NOMO-1 (cell line): ENCODE data around the gene FNDC3B.

ENCODE experiments used
- DNase-seq, 2 experiments: peaks; one replicate each; lab custom pipeline; 2025; ENCODE audit not compliant: unreplicated experiment in 2 of 2; lab: John Stamatoyannopoulos, UW

The FNDC3B gene

GRCh38 chr3:172405914-172406313 is 366.5 kb downstream of the FNDC3B start:
- DNase-seq, result no peak

DNA sequence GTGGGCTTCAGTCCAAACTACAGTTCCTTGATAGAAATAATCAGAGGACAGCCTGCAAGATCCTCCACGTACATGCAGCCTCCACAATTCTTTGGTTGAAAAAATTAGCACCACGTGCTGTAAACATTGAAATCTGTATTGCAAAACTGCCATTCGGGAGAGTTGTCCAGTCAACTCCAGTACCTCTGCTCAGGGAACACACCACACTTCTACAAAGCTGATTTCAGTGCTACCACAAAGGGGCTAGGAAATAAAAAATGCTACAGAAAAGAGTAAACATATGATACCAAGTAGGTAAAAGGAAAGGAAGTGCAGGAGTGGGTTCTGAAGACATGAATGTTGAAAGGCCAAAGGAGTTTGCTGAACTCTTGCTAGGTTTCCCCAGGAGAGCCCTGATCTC is 368.5 kb downstream of the FNDC3B start:
- DNase-seq, result no peak

DNA sequence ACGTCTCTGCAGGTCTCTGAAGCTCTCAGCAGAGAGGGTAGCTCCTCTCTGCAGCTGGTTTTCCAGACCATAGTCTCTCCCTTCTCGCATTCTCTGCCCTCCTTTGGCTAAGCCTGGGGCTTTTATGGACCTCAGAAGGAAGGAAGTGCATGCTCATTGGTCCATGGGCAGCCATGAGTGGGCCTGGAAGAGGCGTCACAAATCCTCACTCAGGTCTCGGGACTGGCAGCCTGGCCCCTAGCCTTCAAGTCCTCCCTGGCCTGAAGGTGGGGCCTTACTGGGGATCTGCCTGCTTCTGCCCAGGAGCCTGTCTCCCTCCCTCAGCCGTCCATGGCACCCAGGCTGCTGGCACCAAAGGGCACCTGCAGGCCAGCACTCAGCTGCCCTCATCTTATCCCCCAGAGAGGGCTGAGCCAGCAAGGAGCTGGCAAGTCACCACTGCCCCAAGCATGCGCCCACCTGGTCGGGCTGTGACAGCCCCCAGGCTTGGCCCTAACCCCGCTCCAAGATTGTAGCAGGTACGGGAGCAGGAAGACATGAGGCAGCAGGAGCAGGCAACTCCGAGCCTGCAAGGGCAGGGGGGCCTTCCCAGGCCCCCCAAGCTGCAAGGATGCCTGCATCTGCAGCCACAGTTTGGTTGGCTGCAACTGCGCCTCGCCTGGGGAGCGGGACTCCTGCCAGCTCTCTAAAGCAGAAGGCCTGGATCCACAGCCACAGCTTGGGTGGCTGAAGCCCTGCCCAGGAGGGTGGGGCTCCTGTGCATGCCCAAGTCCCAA is 371.5 kb downstream of the FNDC3B start:
- DNase-seq, result no peak

DNA sequence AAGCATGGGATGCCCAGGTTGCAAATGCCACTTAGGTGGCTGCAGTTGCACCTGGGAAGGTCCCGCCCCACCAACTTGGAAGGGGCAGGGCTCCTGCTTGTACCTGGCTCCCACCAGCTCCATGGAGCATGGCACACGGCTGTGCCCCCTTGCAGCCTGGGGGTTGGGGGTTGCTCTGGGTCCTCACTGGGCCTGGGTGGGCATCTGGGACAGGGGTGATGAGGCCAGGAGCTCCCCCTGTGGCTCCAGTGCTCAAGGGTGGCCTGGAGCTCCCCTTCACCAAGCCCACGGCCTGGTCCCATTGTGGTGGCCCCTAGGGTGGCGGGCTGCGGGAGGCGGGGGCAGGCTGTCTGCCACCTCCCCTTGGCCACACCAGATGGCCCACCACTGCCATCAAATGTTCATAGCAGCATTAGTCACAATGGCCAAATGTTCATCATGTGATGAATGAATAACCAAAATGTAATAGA is 372.1 kb downstream of the FNDC3B start:
- DNase-seq, result no peak

- DNase-seq, result no peak
These were observed 375.9 kb downstream of the FNDC3B start for GRCh38 chr3:172415323-172415722.

GRCh38 chr3:172437713-172438112 is 398.3 kb downstream of the FNDC3B start:
- no peak for DNase-seq

- DNase-seq, result no peak
These were observed 398.8 kb downstream of the FNDC3B start for GRCh38 chr3:172438186-172438585.

DNA sequence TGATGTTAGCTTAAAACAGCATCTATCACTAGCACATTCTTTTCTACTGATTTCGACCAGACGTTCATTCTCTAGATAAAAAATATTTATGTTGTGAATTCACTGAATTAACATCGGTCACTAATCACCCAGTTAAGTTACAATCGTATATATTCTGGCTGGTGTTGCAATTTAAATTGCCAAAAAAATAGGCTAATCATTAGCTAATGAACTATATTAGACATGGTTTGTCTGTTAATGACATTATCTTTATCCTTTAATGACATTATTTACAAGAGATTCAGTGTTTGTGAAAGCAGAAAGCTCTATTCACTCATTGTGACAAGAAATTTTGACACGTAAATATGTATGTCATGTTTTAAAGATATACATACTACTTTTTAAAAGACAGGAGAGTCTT is 402.2 kb downstream of the FNDC3B start:
- no peak for DNase-seq

- peak in 1 of 2 experiments; percentile 25 for DNase-seq
These were observed 403.2 kb downstream of the FNDC3B start for GRCh38 chr3:172442606-172443005.

DNA sequence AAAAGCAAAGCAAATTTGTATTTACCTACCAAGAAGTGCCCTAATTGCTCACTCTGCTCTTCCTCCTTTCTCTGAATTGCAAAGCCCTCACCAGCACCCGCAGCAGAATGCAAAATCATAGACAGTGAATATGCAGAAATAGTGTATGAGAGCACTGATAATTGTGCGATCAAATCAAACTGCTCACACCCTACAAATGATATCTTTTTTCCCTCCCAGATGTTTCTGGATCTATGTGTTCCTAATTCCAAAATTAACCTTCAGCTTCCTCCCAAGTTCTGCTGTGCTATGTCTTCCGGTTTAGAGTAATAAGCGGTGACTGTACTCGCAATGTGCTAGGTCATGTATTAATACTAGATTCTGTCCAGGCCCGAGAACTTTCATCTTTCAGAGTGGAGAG is 405.4 kb downstream of the FNDC3B start:
- DNase-seq, result peak; percentile 34 to 40

- DNase-seq, result no peak
These were observed 406.8 kb downstream of the FNDC3B start for GRCh38 chr3:172446198-172446597.

DNA sequence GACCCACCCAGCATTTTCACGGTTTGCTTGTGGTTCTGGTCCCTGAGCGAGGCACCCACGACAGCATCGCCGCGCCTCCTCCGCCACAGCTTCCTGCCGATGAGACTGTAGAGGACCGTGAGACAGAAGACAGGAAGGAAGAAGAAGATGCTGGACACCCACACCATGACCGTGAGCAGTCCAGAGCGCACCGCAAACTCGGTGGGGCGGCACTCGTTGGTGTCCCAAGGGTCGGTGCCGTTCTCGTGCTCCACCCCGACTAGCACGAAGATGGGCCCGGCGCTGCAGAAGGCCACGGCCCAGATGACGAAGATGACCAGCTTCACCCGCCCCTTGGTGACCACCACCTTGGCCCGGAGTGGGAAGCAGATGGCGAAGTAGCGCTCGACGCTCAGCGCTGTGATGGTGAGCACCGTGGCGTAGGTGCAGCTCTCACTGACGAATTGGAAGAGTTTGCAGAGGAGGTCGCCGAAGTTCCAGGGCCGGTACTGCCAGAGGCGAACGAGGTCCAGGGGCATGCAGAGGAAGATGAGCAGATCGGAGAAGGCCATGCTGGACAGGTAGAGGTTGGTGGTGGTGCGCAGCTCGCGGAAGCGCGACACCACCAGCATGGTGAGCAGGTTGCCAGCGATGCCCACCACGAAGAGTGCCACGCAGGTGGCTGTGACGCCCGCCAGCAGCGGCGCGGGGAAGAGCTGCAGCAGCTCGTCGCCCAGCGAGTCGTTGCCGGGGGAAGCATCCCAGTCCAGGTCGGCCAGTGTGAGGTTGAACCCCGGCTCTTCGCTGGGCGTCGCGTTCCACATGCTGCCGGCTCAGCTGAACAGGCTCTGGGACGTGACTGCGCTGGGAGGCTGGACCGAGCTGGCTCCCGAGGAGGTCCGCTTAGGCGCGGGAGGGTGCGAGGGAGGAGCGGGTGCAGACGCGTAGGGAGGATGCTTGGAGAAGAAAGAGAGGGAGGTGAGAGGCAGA is 408.5 kb downstream of the FNDC3B start, which contains the start of gene GHSR:
TSS of gene GHSR (minus strand) at position 846 of the 969 bp plus-strand sequence. CDS start at position 803, 43 bp downstream.
- DNase-seq, result no peak

DNA sequence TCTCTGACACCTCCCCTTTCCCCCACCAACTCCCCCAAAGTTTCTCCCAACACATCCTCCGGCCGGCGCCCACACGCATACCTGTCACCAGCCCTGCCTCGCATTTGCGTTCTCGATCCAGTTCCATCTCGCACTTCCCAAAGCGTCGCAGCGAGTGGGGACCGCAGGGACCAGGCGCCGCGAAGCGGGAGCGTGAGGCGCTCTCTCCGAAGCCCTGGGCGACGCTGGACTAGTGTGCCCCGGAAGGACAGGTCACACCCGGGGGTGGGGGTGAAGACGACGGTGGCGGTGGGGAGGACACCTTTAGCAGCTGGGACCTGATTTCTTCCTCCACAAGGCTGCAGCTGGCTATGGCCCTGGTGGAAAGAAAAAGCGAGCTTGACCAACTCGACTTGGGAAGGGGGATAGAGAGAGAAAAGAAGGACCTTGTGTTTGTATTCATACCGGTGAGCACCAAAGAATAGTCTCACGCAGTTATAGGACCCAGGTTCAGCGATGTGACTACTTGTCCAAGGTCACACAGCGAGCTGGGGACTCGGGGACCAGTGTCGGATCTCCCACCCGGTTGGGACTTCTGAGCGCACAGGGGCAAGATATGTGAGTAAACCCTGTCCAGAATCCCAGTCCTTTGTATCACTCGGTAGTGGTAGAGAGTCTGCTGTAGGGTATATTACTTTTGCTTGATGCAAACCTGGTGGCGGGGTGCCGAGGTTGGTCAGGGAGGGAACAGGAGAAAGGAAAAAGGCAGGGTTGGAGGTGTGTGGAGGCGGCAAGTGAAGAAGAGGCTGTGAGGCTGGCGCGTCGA is 409.5 kb downstream of the FNDC3B start:
- DNase-seq, result no peak

DNA sequence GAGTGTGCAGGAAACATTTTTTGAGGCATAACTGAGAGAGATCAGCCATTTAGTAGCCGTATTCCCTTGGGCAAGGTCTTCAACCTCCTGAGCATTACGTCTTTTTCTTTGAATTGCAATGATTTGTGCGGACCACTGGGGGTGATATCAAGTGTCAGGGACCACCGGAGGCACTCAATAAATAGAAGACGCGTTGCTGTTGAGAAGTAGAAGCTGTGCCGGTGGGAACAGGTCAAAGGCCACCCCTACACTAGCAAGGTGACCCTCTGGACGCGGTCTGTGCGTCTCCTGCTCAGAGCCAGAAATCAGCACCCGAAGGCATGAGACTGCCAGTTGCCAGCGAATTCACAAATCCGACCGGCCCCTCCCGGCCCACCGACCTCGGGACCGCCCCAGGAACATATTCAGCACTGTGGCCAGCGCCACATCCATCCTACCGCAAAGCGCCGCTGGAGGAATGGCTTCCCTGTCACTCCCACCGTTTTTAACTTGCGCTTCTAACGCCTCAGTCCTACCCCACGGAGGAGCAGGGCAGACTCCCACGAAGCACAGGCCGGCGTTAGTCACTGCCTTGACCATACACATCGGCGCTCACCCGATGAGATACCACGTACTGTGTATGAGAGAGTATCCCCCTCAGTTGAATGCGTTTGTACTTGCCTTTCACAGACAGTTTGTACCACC is 410.2 kb downstream of the FNDC3B start:
- no peak for DNase-seq
